Pancreas (tissue), 10 donors: ENCODE measurements around the gene NCBP1. TPM values are rescaled to one million over a fixed set of nuclear protein-coding genes. Genes with fewer than 3 reads are reported as not detected.
"Not testable (repeated sequence)": the region's sequence is repeated elsewhere in the genome, so short reads cannot be mapped to it uniquely, and the experiment has no call there.

Source experiments
- ATAC-seq, 4 donors: fragments of 200-7000 bp; cut with Tn5 transposase; one replicate each; pipeline versions ENCODE4 v1.8.0 to v1.9.1; 2020; ENCODE audit warnings: mild to moderate bottlenecking in 4 of 4, moderate library complexity in 4 of 4
- DNase-seq, 6 donors: peaks; one replicate each; pipeline ENCODE4 v3.0.0-alpha.2; 2020
- FAIRE-seq: peaks from 2 replicates; lab custom pipeline; 2012; peaks lifted over from hg19 to GRCh38; lab: Jason Lieb, UNC
- H3K27ac ChIP-seq, 4 donors: fragments of 200-600 bp; sonication (generic); 1 replicate in 3 of 4; 2 replicates in 1 of 4; pipeline versions ENCODE4 v1.5.0 to v1.8.0; 2020
- H3K27me3 ChIP-seq, 4 donors: fragments of 200-600 bp; one replicate each; pipeline ENCODE4 v1.8.0; 2021
- H3K36me3 ChIP-seq, 3 donors: fragments of 200-600 bp; sonication (generic) in 1 of 3; one replicate each; pipeline versions ENCODE4 v1.5.0 to v1.8.0; 2020 to 2021
- H3K4me1 ChIP-seq, 3 donors: fragments of 200-600 bp; one replicate each; pipeline ENCODE4 v1.8.0; 2021
- H3K4me3 ChIP-seq, 4 donors: fragments of 200-600 bp; sonication (generic) in 2 of 4; one replicate each; pipeline versions ENCODE4 v1.5.0 to v1.8.0; 2020 to 2021
- H3K9me3 ChIP-seq, 4 donors: fragments of 200-600 bp; one replicate each; pipeline ENCODE4 v1.8.0; 2021
- CTCF ChIP-seq, 4 donors: fragments of 200-600 bp; sonication (generic) in 3 of 4; IDR thresholded peaks; one replicate each; pipeline versions ENCODE4 v1.5.0 to v1.8.0; 2021; ENCODE audit warnings: antibody characterized with exemption in 4 of 4
- WGBS, 2 donors: extraction: QIAGEN DNeasy Blood & Tissue Kit; methylation state at CpG; one replicate each; pipeline ENCODE4 v1.1.7; 2013; 5-methylcytosine and 5-hydroxymethylcytosine counted together
- intact Hi-C, 3 donors: fragments of 100-400 bp; cut with DNase I; formaldehyde crosslinking; loops; one replicate each; pipeline versions ENCODE4 v1.11.1 to v1.14.2; 2022
- polyA plus RNA-seq, 2 donors: library from polyadenylated mRNA; stranded (reverse); fragments of 200-250 nt; gene quantifications; one replicate each; pipeline ENCODE4 v1.2.3, GENCODE V29; 2013
- total RNA-seq, 6 donors: library from RNA; stranded (reverse); fragmentation: NEBNext Ultra II Directional in 4 of 6; extraction: Animal tissue kit (Norgen Biotek cat#: 25700) in 4 of 6; gene quantifications; one replicate each; pipeline versions ENCODE4 v1.2.1 to v1.2.4, GENCODE V29; 2021 to 2023
- donor health status: healthy with polysubstance abuse.
- donor health status: DM: no; HTN: no; CAD: no; lungs with moderate emphysema.
- donor health status: DM: no; HTN: no; CAD: no.
- donor health status: control.
- donor health status: control.
- donor health status: Bipolar disorder and iron deficiency.
- donor health status: DM: yes; HTN: yes; CAD: no.
- donor health status: DM: no; HTN: no; CAD: no.
- donor health status: DM: no; HTN: no; CAD: no.
- donor health status: DM: yes; HTN: yes; CAD: no.

The NCBP1 gene
- total and polyA plus RNA-seq, 8 donors, result 4.6 to 17.4 (median 11.3) TPM

- DNase-seq (peak; percentile 97 to 100 (median 98)), ATAC-seq (peak; percentile 95 to 99 (median 98)), FAIRE-seq (no peak)
- Histone ChIP-seq H3K9me3 (no peaks in the 10 kb centered on the region), H3K27me3 (no peaks in the 10 kb centered on the region), H3K27ac (peak within 1 kb of the TSS; percentile 84 to 89 (median 86)), H3K4me3 (peak within 1 kb of the TSS; percentile 40 to 95 (median 84)), H3K4me1 (peaks cover 20 to 30% (median 27%) of the 10 kb centered on the region in 3 donors), H3K36me3 (peaks cover 0 to 6% (median 0%) of the 10 kb centered on the region in 3 donors)
- no peak for TF ChIP-seq CTCF (IDR thresholded peaks at IDR 0.05)
- WGBS, 2 donors, result 0% methylated on average over 56 to 82 of the region's 82 CpGs
- intact Hi-C loops, result no loop called here
Observed at GRCh38 chr9:97696803-97697601, 63.4 kb downstream of the NCBP1 start, which contains the start of gene XPA. Gene XPA (minus strand): TSS chr9:97697340. CDS start chr9:97697292, 48 bp downstream.

GRCh38 chr9:97697837-97698236 is 64.2 kb downstream of the NCBP1 start:
- ATAC-seq (peak in 1 of 4 donors; percentile 4), DNase-seq (no peak)

GRCh38 chr9:97698865-97699264 is 65.2 kb downstream of the NCBP1 start:
- Histone ChIP-seq H3K36me3 (no peaks in the 10 kb centered on the region), H3K9me3 (no peaks in the 10 kb centered on the region), H3K27ac (no peak overlapping the region), H3K4me1 (peaks cover 14 to 30% (median 26%) of the 10 kb centered on the region in 3 donors), H3K27me3 (no peaks in the 10 kb centered on the region), H3K4me3 (no peak overlapping the region)
- no peak for TF ChIP-seq CTCF (IDR thresholded peaks at IDR 0.05)
- intact Hi-C loops, result no loop called here
- 88 to 93% methylated on average over 14 of the region's 14 CpGs for WGBS, 2 donors
- ATAC-seq (no peak), FAIRE-seq (no peak), DNase-seq (peak in 2 of 6 donors; percentile 35 to 67)

More at GRCh38 chr9:97697837-97698236, 64.2 kb downstream of the NCBP1 start:
- no peak for TF ChIP-seq CTCF (IDR thresholded peaks at IDR 0.05)
- Histone ChIP-seq H3K27me3 (no peaks in the 10 kb centered on the region), H3K4me3 (peak overlapping the region in 2 of 4 donors; percentile 78 to 95), H3K9me3 (no peaks in the 10 kb centered on the region), H3K4me1 (peaks cover 20 to 30% (median 29%) of the 10 kb centered on the region in 3 donors), H3K36me3 (no peaks in the 10 kb centered on the region), H3K27ac (peak overlapping the region; percentile 84 to 89 (median 86))
- intact Hi-C loops, result no loop called here
- WGBS, 2 donors, result 18 to 20% methylated on average over 1 of the region's 1 CpG
- no peak for FAIRE-seq

- ATAC-seq, H3K27me3 ChIP-seq, intact Hi-C loops: not testable (repeated sequence)
Observed at GRCh38 chr9:97699281-97699680, 65.7 kb downstream of the NCBP1 start.

GRCh38 chr9:97699824-97700223 is 66.2 kb downstream of the NCBP1 start:
- ATAC-seq, H3K36me3 ChIP-seq, FAIRE-seq, intact Hi-C loops, H3K4me3 ChIP-seq, H3K27me3 ChIP-seq, H3K9me3 ChIP-seq, DNase-seq, H3K27ac ChIP-seq: not testable (repeated sequence)
- 88 to 93% methylated on average over 3 of the region's 3 CpGs for WGBS, 2 donors
- H3K4me1 ChIP-seq, result peaks cover 14 to 29% (median 21%) of the 10 kb centered on the region in 3 donors

More at GRCh38 chr9:97699281-97699680, 65.7 kb downstream of the NCBP1 start:
- not testable (repeated sequence) for H3K27ac ChIP-seq, FAIRE-seq, H3K9me3 ChIP-seq, H3K4me3 ChIP-seq, H3K36me3 ChIP-seq
- peaks cover 14 to 28% (median 26%) of the 10 kb centered on the region in 3 donors for H3K4me1 ChIP-seq
- peak in 1 of 6 donors; percentile 29 for DNase-seq
- WGBS, 2 donors, result 83 to 89% methylated on average over 13 of the region's 13 CpGs
